ENCODE data around the gene PSME2.

PSME2 gene

GRCh38 chr14:24146453-24146977 is at the start of gene PSME2:
Gene PSME2 (minus strand): TSS chr14:24146610. CDS start chr14:24146581, 29 bp downstream.
- peak; percentile 86 for DNase-seq (ENCODE audit: low read depth)

- peak; percentile 82 for DNase-seq (ENCODE audit: low read depth)
Measured at GRCh38 chr14:24195186-24196070, 49.0 kb upstream of the PSME2 start, which contains the start of gene TM9SF1. Gene TM9SF1 (minus strand): TSS chr14:24195441. CDS start chr14:24195019, 422 bp downstream.

- no peak for DNase-seq (ENCODE audit: low read depth)
Measured at GRCh38 chr14:24194873-24195185, 48.4 kb upstream of the PSME2 start.

GRCh38 chr14:24194186-24194872 is 47.9 kb upstream of the PSME2 start:
- DNase-seq (ENCODE audit: low read depth) = no peak

GRCh38 chr14:24192933-24193332 is 46.5 kb upstream of the PSME2 start:
- DNase-seq (ENCODE audit: low read depth) = no peak

GRCh38 chr14:24190416-24190815 is 44.0 kb upstream of the PSME2 start:
- no peak for DNase-seq (ENCODE audit: low read depth)

GRCh38 chr14:24189460-24189859 is 43.0 kb upstream of the PSME2 start:
- no peak for DNase-seq (ENCODE audit: low read depth)

- no peak for DNase-seq (ENCODE audit: low read depth)
Measured at GRCh38 chr14:24189059-24189375, 42.6 kb upstream of the PSME2 start.

GRCh38 chr14:24188251-24189058 is 42.0 kb upstream of the PSME2 start, which contains the start of gene IPO4:
Gene IPO4 (minus strand): TSS chr14:24188816. CDS start chr14:24188787, 29 bp downstream.
- DNase-seq (ENCODE audit: low read depth) = peak; percentile 94

- DNase-seq (ENCODE audit: low read depth) = no peak
Measured at GRCh38 chr14:24187539-24187915, 41.1 kb upstream of the PSME2 start.

GRCh38 chr14:24186831-24187538 is 40.6 kb upstream of the PSME2 start:
- no peak for DNase-seq (ENCODE audit: low read depth)

- DNase-seq (ENCODE audit: low read depth) = no peak
Measured at GRCh38 chr14:24185741-24186140, 39.3 kb upstream of the PSME2 start.

GRCh38 chr14:24185026-24185425 is 38.6 kb upstream of the PSME2 start:
- no peak for DNase-seq (ENCODE audit: low read depth)

GRCh38 chr14:24184104-24184970 is 37.9 kb upstream of the PSME2 start:
- no peak for DNase-seq (ENCODE audit: low read depth)

GRCh38 chr14:24183014-24183481 is 36.6 kb upstream of the PSME2 start:
- no peak for DNase-seq (ENCODE audit: low read depth)

GRCh38 chr14:24182110-24182882 is 35.9 kb upstream of the PSME2 start:
- no peak for DNase-seq (ENCODE audit: low read depth)

- DNase-seq (ENCODE audit: low read depth) = no peak
Measured at GRCh38 chr14:24181371-24182077, 35.1 kb upstream of the PSME2 start.

GRCh38 chr14:24179961-24180796 is 33.8 kb upstream of the PSME2 start:
- no peak for DNase-seq (ENCODE audit: low read depth)
